NCI-H2227 (cell line): ENCODE data around the gene MATN4.
A peak's percentile ranks its signal among the peaks of the same experiment; 100 is the strongest.

Experiments
- DNase-seq: peaks from one replicate; lab custom pipeline; 2025; ENCODE audit not compliant: unreplicated experiment; lab: John Stamatoyannopoulos, UW

The MATN4 gene

GRCh38 chr20:45293041-45294002 lies 14.8 kb downstream of the MATN4 start:
- peak; percentile 91 for DNase-seq

DNA sequence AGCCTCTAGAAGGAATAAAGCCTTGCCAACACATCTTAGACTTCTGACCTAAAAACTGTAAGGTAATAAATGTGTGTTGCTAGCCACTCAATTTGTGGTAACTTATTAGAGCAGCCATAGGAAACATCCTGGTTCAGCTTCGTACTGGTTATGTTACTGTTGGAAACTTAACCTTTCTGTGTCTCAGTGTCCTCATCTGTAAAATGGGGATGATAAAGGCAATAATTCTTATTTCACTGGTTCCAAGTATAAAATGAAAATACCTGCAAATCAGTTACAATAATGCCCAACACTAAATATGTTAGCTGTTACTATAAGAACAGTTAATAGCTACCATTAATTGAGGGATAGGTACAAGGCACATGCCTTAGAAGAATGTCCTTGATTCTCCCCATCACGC lies 15.8 kb downstream of the MATN4 start:
- no peak for DNase-seq

DNA sequence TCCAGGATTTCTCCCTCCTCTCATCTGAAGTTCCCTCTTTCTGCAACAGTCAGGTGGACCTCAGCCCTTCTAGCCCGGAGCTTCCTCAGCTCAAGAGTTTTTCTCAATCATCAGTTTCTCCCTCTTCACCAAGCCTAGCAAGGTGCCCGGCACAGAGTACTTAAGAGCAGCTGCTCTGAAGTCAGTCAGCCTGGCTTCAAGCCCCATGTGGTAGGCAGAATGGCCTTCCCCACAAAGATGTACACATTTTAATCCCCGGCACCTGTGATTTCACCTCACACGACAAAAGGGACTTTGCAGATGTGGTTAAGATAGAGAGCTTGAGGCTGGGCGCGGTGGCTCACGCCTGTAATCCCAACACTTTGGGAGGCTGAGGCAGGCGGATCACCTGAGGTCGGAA lies 16.6 kb downstream of the MATN4 start:
- DNase-seq: no peak

- peak; percentile 87 for DNase-seq
Observed at GRCh38 chr20:45290677-45291355, 17.3 kb downstream of the MATN4 start.

DNA sequence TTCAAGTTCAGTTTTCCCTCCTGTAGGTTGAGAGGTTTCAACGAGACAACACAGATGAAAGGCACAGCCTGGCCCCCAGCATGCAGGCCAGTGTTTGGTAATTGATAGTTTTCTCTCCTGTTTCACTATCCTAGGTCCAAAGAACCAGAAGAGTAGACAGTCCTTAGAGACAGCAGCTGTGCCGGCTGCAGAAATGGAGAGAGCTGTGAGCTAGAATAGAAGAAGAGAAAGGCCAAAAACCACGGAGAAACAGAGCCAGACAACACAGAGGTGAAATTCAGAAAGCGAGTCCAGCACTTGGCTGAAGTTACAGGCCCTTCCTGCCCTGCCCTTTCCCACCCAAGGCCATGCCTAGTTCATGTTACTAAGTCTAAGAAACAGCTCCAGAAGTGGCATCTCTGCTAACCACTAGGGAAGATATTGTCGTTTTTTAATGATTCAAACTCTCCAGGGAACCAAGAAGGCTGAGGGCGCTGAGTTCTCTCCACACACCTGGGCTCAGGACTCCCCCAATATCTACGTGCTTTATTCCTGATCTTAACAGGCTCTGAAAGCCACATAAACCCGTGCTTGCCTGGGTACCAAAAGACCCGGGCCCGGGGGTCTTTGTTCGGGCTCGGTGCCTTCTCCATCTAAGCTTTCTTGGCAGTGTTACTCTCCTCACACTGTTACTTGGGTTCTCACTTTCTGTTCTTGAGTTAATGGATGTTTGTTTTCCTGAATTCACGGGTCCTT lies 18.0 kb downstream of the MATN4 start:
- DNase-seq: no peak

GRCh38 chr20:45288860-45289259 lies 19.2 kb downstream of the MATN4 start:
- no peak for DNase-seq

- DNase-seq: no peak
Observed at GRCh38 chr20:45288376-45288775, 19.7 kb downstream of the MATN4 start.

GRCh38 chr20:45283551-45284057 lies 24.5 kb downstream of the MATN4 start:
- no peak for DNase-seq

DNA sequence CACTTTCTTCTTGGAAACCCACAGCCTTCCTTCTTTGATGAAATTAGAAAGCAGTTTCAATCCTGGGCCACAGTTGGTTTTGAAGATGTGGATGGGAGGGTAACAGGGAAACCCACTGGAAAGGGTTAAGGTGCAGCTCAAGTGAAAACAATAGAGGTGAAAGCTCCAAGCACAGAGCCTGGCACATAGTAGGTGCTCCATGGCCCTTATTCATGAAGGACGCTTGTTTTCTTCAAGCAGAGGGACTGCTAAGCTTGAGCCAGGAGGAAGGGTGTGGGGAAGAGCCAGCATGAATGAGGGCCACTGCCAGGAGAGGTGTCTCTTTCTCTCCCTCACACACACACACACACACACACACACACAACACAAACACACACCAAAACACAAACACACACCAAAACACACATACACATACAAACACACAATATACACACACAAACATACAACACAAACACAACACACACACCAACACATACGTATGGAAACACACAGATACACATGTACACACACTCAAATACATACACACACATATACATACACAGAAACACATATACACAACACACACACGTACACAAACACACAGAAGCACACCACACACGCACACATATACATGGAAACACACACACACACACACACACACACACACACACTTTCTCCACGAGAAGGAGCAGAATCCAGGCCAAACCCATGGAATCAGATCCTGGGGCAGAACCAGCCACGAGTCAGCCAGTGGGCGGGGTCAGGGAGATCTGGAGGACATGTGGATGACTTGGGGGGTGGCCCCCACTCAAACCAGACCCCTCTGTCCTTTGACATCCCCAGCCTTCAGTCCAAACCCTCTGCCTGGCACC lies 25.2 kb downstream of the MATN4 start:
- no peak for DNase-seq

DNA sequence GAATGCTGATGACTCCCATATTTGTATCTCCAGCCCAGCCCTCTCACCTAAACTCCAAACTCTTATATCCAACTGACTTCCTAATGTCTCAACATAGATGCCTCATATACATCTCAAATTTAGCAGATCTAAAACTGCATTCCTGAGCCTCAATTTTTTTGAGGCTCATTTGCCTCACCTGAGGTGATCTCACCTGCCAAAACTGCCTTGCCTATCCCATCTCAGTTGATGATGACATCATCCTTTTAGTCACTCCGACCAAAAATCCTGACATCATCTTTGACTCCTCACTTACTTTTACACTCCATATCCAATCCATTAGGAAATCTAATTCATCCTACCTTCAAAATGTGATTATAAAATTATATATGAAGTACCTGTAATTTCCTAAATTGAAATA lies 28.1 kb downstream of the MATN4 start:
- DNase-seq: no peak

GRCh38 chr20:45275338-45275737 lies 32.8 kb downstream of the MATN4 start:
- DNase-seq: no peak

DNA sequence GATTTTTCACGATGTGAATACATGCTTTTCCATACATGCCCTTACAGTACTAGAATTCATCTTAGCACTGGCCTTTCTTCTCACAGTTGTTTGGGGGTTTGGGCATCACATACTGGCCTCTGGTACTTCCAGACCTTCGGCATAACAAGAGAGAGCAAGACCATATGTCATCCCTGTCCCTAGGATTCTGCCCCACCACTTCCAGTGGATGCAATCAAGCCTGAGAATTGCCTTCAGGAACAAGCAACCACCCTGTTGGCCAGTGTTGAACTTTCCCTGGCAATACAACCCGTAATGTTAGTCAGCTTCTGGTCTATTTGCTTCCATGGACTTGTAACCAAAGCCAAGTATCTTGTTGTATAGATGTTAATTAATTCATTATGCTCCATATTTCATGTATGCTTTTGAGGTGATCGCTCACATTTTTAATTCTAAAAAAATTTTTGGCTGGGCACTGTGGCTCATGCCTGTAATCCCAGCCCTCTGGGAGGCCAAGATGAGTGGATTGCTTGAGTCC lies 38.3 kb downstream of the MATN4 start:
- DNase-seq: no peak

DNA sequence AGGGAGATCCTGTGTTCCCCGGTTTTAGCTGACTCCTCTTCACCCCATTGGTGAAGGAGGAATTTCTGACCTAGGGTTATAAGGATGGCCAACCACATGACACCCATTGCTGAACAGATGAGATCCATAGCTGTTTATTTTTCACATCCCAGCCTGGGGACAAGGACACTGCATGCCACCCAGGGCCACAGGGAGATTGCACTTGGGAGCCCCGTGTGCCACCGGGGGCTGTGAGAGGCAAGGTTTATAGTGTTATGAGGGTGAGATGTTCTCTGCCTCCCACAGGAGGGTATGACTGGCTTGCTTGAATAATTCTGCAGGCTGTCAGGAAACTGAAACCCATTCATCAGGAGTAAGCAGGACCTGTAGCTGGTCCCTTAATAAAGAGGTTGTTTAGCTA lies 39.0 kb downstream of the MATN4 start:
- DNase-seq: no peak

DNA sequence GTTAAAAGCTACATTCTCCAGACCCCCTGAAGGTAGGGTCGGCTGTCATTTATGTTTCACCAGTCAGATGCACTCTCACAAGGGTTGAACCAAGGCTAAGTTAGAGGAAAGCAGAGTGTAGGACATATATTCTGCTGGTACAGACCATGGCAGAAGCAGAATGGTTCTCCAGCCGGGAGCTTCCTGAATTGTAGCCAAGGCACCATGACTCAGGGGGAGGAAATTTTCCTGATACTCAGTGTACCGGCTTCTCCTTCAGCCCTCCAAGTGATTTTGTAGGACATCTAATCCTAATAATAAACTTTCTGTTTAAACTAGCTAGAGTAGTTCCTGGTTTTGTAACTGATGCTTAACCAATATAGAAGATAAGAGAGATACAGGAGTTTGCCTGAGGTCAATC lies 39.6 kb downstream of the MATN4 start:
- no peak for DNase-seq

GRCh38 chr20:45266977-45267376 lies 41.1 kb downstream of the MATN4 start:
- no peak for DNase-seq

- DNase-seq: no peak
Observed at GRCh38 chr20:45263556-45264266, 44.4 kb downstream of the MATN4 start.

DNA sequence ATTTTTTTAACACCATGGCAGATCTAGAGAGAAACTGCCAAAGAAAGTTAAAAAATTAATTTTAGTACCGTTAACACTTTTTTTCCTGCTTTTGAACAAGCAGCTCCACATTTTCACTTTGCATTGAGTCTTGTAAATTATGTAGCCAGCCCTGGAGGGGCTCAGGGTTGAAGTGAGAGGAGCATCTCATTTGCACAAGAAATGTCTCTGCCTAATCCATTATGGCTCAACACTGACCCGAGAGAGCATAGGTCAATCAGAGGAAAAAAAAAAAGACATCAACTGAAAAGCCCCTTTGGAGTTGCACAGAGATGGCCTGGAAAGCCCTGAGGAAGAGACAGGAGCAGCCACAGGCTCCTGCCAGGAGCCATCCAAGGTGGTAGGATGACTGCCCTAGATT lies 49.4 kb downstream of the MATN4 start:
- DNase-seq: no peak

- no peak for DNase-seq
Observed at GRCh38 chr20:45258259-45258658, 49.8 kb downstream of the MATN4 start.

DNA sequence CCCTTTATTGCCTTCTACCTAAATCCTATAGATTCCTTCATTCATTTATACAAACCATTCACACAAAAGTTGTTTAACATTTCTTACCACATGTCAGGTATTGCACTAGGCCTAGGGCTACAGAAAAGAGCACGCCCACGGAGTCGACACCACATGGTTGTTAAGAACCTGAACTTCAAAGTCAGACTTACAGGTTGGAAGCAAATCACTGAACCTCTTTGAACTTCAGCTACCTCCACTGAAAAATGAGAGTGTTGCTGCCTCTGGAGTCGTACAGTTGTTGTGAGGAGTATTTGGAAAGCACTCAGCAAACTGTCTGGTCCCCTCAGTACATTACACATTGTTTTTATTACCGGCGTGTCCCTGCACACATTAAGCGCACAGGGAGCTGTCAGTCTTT lies 50.4 kb downstream of the MATN4 start:
- no peak for DNase-seq

DNA sequence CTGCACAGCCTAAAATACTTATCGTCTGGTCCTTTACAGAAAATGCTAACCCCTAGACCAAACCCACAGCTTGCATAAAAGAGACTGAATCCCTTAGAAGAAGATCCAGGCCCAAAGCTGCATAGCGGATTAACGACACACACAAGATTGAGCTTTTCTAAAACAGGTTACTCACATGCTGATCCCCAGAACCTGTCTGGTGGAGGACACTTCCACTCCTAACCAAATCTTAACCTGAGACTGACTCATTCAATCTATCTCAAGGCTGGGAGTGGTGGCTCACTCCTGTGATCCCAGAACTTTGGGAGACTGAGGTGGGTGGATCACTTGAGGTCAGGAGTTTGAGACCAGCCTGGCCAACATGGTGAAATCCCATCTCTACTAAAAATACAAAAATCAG lies 50.9 kb downstream of the MATN4 start:
- DNase-seq: no peak
